Activated naive CD4-positive, alpha-beta T cell treated with anti-CD3 and anti-CD28 coated beads, Interleukin-2, amount 50 U/mL, for 24 hours (primary cell): Measurements from ENCODE around the gene SAA2.
"Not testable (repeated sequence)": the region's sequence is repeated elsewhere in the genome, so short reads cannot be mapped to it uniquely, and the experiment has no call there.

Experiments used
- H3K27ac Mint-ChIP-seq: one replicate; pipeline ENCODE4 v1.8.0; 2021; ENCODE audit warnings: mild to moderate bottlenecking, mixed read lengths
- H3K27me3 Mint-ChIP-seq: one replicate; pipeline ENCODE4 v1.8.0; 2021; ENCODE audit warnings: mixed read lengths
- H3K36me3 Mint-ChIP-seq: one replicate; pipeline ENCODE4 v1.8.0; 2021; ENCODE audit warnings: mixed read lengths
- H3K4me1 Mint-ChIP-seq: one replicate; pipeline ENCODE4 v1.8.0; 2021; ENCODE audit warnings: mixed read lengths
- H3K4me3 Mint-ChIP-seq: one replicate; pipeline ENCODE4 v1.8.0; 2021; ENCODE audit warnings: mild to moderate bottlenecking, mixed read lengths
- H3K9me3 Mint-ChIP-seq: one replicate; pipeline ENCODE4 v1.8.0; 2021; ENCODE audit warnings: mixed read lengths

SAA2 gene

DNA sequence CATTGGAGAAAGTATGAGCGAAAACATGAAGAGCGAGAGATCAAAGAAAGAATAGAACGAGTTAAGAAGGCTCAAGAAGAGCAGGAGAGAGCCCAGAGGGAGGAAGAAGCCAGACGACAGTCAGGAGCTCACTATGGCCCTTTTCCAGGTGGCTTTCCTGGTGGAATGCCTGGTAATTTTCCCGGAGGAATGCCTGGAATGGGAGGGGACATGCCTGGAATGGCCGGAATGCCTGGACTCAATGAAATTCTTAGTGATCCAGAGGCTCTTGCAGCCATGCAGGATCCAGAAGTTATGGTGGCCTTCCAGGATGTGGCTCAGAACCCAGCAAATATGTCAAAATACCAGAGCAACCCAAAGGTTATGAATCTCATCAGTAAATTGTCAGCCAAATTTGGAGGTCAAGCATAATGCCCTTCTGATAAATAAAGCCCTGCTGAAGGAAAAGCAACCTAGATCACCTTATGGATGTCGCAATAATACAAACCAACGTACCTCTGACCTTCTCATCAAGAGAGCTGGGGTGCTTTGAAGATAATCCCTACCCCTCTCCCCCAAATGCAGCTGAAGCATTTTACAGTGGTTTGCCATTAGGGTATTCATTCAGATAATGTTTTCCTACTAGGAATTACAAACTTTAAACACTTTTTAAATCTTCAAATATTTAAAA, 14.3 kb upstream of the SAA2 start:
- not testable (repeated sequence) for H3K36me3 Mint-ChIP-seq, H3K4me3 Mint-ChIP-seq, H3K27me3 Mint-ChIP-seq, H3K9me3 Mint-ChIP-seq, H3K4me1 Mint-ChIP-seq, H3K27ac Mint-ChIP-seq

DNA sequence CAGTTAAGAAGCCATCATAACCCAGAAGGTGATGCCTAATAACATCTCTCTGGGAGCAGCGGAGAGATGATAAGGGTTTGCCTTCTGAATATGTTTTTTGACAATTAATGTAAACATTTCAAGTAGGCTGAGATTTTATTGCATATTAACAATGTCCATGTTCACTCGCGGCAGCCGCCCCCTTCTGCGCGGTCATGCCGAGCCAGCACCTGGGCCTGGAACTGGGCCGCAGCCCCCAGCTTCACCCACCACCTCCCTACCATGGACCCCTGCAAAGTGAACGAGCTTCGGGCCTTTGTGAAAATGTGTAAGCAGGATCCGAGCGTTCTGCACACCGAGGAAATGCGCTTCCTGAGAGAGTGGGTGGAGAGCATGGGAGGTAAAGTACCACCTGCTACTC, 13.3 kb upstream of the SAA2 start:
- Mint-ChIP-seq H3K27me3 (peaks cover under 1% of the 10 kb centered on the region), H3K27ac (no peak overlapping the region), H3K4me1 (no peaks in the 10 kb centered on the region), H3K4me3 (no peak overlapping the region), H3K9me3 (no peaks in the 10 kb centered on the region), H3K36me3 (no peaks in the 10 kb centered on the region)

DNA sequence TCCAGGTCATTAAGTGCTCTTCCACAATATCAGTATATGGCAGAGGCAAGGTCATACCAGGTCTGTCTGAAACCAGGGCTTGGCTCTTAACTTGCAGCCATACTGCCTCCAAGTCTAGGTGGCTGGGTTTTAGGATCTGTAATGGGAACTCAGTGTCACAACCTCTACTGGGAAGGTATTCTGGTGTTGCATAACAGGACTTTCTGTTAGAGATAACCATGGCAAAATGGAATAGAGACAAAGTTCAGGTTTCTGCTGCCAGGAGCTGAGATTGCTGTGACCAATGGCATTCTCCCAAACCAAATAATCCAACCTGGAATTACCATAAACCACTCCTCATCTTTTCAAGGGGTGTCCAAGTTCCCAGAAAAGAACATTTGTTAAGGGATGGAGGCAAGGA, 10.8 kb upstream of the SAA2 start:
- Mint-ChIP-seq H3K4me1 (no peaks in the 10 kb centered on the region), H3K27ac (no peak overlapping the region), H3K36me3 (no peaks in the 10 kb centered on the region), H3K9me3 (no peaks in the 10 kb centered on the region), H3K27me3 (peaks cover 1% of the 10 kb centered on the region), H3K4me3 (no peak overlapping the region)

DNA sequence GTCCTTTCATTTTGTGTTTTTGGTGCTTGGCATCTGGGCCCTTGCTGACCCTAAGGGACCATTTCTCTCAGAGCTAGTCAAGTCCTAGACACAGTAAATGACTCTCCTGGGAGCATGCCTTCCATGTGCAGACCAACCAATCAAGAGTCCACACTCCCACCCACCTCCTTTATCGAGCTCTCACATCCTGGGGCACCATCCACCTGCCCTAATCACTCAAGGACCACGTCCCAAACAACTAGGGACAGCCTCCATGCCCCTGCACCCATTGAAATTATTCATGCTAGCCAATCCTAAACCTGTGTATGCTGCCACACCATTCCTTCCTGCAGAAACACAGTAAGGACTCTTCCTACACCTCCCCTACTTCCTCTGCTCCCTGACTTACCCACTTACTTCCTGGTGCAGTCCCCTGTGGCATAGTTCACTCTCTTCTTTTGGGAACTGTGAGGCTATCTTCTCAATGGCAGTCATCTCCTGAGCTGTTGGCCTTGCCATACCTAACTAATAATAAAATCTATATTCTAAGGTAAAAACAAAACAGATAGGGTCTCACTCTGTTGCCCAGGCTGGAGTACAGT, 6.4 kb upstream of the SAA2 start:
- Mint-ChIP-seq H3K36me3 (no peaks in the 10 kb centered on the region), H3K4me1 (no peaks in the 10 kb centered on the region), H3K27ac (no peak overlapping the region), H3K27me3 (peaks cover 1% of the 10 kb centered on the region), H3K4me3 (no peak overlapping the region), H3K9me3 (no peaks in the 10 kb centered on the region)

DNA sequence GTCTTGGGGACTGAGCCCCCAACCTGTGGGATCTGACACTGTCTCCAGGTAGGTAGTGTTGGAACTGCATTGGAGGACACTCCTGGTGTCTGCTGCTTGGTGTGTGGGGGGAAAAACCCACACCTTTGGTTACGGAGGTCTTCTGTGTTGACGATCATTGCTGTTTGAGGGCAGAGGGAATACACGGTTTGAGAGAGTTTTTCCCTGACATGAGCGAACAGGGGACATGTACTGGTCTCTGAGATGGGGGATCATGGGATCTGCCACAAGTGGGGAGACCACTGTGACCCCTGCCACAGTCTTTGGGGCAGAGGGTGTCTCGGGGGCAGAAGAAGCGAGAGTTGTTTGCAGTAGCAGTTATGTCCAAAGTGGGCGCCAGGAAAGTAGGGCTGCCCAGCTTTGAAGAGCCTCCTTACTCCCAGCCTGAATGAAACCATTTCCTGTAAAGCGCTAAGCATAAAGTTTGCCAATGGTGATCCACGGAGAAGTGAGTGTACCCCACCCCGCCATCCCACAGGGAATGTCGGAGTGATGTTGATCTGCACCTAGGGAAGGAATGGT, 5.4 kb upstream of the SAA2 start:
- Mint-ChIP-seq H3K27me3 (peaks cover 1% of the 10 kb centered on the region), H3K9me3 (no peaks in the 10 kb centered on the region), H3K27ac (no peak overlapping the region), H3K4me1 (no peaks in the 10 kb centered on the region), H3K36me3 (no peaks in the 10 kb centered on the region), H3K4me3 (no peak overlapping the region)

DNA sequence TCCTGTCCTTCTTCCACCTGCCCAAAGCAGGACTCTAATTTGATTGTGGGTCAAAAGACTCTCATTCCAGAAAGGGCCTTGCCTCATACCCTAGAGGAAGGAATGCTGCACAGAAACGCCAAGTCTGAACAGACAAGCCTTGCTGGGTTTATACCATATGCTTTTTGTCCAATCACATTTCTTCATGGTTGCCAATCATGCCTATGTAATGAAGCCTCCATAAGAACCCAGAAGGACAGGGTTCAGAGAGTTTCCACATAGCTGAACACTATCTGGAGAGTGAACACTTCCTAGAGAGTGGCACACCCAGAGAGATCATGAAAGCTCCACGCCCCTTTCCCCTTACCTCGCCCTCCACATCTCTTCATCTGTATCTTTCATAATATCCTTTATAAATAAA, 4.8 kb upstream of the SAA2 start:
- Mint-ChIP-seq H3K9me3 (no peaks in the 10 kb centered on the region), H3K4me1 (no peaks in the 10 kb centered on the region), H3K4me3 (no peak overlapping the region), H3K27me3 (peaks cover 1% of the 10 kb centered on the region), H3K36me3 (no peaks in the 10 kb centered on the region), H3K27ac (no peak overlapping the region)

DNA sequence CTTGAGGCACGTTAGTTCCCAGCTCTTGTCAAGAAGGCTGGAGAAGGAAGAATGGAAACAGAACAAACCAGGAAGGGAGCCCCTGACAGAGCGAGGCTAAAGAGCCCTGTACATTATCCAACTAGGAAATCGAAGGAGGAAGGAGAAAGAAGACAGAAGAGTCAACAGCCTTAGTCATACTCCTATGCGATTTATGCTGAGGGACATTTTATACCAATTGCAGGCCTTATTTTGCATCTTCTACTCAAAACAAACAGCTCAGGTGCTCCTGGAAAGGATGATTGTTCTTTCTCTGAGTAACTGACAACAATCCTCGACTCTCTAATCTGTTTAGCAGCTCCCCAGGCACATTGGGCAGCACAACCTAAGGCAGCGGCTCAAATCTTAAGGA, 1.3 kb downstream of the SAA2 start:
- not testable (repeated sequence) for H3K9me3 Mint-ChIP-seq, H3K27me3 Mint-ChIP-seq, H3K4me3 Mint-ChIP-seq, H3K36me3 Mint-ChIP-seq, H3K27ac Mint-ChIP-seq, H3K4me1 Mint-ChIP-seq

DNA sequence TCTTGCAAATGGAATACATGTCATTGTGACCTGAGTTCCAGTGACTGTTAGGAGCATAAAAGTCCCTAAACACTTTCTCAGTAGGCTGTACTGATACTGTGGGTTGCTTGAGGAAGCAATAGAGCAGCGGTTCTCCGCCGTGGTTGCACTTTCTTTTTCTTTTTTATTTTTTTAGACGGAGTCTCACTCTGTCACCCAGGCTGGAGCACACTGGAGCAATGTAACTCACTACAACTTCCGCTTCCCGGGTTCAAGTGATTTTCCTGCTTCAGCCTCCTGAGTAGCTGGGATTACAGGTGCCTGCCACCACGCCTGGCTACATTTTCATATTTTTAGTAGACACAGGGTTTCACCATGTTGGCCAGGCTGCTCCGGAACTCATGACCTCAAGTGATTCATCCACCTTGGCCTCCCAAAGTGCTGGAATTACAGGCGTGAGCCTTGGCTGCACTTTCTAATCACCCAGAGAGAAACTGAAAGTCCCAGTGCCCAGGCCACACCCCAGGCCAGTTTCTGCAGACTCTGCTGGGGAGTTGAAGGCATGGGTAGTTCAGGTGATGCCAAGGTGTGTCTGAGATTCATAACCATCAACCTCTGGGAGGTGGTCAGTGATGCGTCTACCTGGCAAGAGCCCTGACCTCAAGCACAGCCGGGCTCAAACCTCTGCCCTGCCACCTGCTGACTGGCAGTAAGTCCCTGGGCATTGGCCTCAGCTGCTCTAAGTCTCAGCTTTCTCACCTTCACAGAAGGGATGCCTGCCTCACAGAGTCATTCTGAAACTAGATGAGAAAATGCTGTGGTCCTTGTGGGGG, 1.9 kb downstream of the SAA2 start:
- peak overlapping the region; percentile 59 for H3K4me3 Mint-ChIP-seq
- not testable (repeated sequence) for H3K27me3 Mint-ChIP-seq, H3K27ac Mint-ChIP-seq, H3K4me1 Mint-ChIP-seq, H3K9me3 Mint-ChIP-seq, H3K36me3 Mint-ChIP-seq

DNA sequence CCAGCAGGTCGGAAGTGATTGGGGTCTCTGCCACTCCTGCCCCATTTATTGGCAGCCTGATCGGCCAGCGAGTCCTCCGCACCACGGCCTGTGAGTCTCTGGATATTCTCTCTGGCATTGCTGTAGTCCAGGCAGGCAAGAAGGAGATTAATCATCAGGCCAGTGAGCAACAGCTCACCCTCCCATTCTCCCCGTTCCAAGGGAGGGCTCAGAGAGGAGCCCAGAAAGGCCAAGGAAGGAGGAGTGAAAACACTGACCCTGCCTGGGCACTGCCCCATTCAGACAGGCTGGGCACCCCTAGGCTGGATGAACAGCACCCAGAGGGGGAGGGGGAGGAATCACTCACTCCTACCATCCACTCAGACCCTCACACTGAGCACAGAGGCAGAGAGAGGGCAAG, 3.1 kb downstream of the SAA2 start:
- Mint-ChIP-seq H3K4me3 (no peak overlapping the region), H3K36me3 (no peaks in the 10 kb centered on the region), H3K9me3 (peaks cover 8% of the 10 kb centered on the region), H3K27me3 (peaks cover 2% of the 10 kb centered on the region), H3K27ac (no peak overlapping the region), H3K4me1 (peaks cover 8% of the 10 kb centered on the region)

DNA sequence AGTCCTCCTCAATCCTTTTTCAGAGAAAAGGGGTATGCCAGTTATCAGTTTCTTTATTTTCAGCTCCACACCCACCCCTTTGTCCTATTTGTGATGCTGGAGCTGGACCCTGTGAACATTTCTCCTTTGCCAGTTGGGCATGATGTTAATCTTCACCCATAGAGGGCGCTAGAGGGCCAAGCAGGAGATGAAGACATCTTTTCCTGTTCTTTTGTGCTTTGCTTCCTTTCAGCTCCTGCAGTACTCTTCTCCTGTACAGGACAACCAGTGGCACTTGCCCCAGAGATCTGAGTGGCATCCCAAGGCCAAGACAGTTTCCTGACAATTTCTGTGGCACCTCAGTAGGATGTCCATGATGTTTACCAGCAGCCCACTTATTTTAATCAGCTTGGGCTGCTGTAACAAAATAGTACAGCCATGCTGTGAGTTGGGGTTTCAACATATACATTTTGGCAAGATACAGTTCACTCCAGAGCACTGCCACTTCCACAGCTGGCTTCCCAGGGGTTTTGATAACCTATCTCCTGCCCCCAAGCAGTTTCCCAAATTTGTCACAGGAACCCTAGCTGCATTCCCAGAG, 4.6 kb downstream of the SAA2 start:
- Mint-ChIP-seq H3K27ac (no peak overlapping the region), H3K9me3 (peaks cover 8% of the 10 kb centered on the region), H3K36me3 (peaks cover 2% of the 10 kb centered on the region), H3K4me3 (no peak overlapping the region), H3K4me1 (peaks cover 8% of the 10 kb centered on the region), H3K27me3 (peaks cover 9% of the 10 kb centered on the region)

DNA sequence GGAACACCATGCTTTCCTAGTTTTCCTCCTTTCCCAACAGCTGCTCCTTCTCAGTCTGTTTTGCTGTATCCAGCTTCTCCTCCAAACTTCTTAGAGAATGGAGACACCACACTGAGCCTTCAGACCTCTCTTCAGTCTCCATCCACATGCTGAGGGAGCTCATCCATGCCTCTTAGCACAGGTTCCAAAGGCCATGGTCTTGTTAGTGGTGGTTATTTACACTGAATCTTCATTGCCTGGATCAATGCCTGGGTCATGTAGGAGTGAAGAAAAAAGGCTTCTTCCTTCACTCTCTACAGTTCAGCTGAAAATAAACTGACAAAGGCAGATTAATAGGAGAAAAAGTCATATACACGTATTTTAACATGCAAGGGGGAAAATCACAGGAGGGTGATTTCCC, 8.8 kb downstream of the SAA2 start:
- H3K4me3 Mint-ChIP-seq = no peak overlapping the region
- no peak overlapping the region for H3K27ac Mint-ChIP-seq
- peaks cover 3% of the 10 kb centered on the region for H3K4me1 Mint-ChIP-seq
- peaks cover 16% of the 10 kb centered on the region for H3K27me3 Mint-ChIP-seq
- H3K36me3 Mint-ChIP-seq = peaks cover 4% of the 10 kb centered on the region
- H3K9me3 Mint-ChIP-seq = peaks cover 8% of the 10 kb centered on the region

DNA sequence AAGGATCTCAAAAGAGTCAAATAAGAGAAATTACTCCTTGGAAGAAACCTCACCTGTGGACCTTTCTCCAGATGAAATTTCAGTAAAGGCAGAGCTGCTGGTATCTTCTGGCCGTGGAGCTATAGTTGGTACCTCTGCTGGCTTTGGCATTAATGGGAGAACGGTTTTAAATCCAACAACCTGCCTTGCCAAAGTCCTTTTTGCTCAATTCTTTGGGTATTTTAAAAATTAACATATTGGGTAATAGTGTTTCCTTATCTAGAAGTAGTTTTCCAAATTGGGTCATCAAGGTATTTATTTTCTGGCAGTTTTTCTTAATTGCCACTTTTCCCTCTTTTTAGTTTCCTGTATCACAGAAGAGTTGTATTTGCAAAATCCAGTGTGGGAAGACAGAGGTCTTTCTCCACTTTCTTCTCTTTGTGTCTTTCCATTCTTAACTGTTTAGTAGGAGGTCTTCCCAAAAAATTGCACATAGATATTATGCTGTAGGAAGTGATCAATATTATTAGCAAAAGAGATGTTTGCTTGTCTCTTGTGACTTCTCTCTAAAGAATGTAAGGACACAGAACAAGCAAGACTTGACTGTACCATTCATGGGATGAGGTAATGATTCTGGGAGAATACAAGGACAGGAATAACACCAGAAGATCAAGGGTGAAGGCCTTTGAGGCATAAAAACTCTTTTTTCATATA, 11.7 kb downstream of the SAA2 start, which contains the start of gene SAA4:
TSS of gene SAA4 (minus strand) at position 139 of the 693 bp plus-strand sequence. CDS start 876 bp downstream, outside the sequence.
- Mint-ChIP-seq H3K4me1 (no peaks in the 10 kb centered on the region), H3K36me3 (peaks cover 4% of the 10 kb centered on the region), H3K9me3 (no peaks in the 10 kb centered on the region), H3K4me3 (no peak within 1 kb of the TSS), H3K27ac (no peak within 1 kb of the TSS), H3K27me3 (peaks cover 20% of the 10 kb centered on the region)

DNA sequence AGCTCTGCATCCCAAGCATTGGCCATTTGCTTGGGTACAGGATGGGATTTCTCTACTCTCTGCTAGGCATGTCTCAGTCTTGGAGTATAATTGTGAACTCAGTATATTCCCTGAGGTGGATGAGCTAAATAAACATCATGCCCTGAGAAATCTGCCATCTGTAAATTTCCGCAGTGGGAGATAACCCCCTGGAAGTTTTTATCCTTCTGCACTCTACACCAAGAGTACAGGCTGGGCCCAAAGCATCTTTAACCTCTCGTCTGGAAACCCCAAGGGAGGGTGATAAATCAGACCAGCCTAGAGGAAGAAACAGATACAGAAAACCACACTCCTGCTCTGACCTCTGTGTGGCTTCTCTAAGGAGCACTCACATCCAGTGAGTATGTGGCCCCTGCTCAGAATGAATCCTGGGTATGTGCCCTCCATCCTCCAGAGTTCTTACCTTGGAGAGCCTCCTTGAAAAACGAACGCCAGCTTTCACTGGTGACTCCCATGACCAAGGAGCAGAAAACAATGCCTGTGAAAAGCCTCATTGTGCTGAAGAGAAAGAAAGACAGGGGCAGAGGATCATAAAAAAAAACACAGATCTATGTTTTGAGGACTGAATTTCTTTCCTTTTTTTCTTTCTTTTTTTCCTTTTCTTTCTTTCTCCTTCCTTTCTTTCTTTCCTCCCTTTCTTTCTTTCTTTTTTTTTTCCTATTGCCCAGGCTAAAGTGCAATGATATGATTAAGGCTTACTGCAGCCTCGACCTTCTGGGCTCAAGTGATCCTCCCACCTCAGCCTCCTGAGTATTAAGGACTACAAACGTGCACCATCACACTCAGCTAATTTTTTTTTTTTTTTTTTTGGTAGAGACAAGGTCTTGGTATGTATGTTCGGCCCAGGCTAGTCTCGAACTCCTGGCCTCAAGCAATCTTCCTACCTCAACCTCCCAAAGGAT, 12.8 kb downstream of the SAA2 start:
- Mint-ChIP-seq H3K9me3 (no peaks in the 10 kb centered on the region), H3K4me1 (no peaks in the 10 kb centered on the region), H3K27ac (no peak overlapping the region), H3K36me3 (peaks cover 4% of the 10 kb centered on the region), H3K4me3 (no peak overlapping the region), H3K27me3 (peaks cover 19% of the 10 kb centered on the region)

DNA sequence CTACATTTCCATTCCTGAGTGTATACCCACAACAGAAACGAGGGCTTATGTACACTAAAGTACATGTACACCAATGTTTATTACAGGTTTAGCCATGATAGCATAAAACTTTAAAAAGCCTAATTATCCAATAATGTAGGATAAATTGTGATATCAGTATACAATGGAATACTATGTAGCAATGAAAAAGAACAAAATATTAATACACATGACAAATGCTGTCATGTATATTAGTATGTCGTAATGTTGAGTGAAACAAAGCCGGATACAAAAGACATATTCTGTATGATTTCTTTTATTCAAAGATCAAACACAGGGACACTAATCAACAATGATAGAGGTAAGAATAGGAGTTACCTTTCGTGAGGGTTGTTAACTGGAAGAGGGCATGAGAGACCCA, 14.6 kb downstream of the SAA2 start:
- Mint-ChIP-seq H3K9me3 (no peaks in the 10 kb centered on the region), H3K27me3 (peaks cover 11% of the 10 kb centered on the region), H3K36me3 (peaks cover 2% of the 10 kb centered on the region), H3K4me1 (no peaks in the 10 kb centered on the region), H3K27ac (no peak overlapping the region), H3K4me3 (no peak overlapping the region)
